ENCODE measurements around the gene MAGEH1. TPM values are rescaled to one million over a fixed set of nuclear protein-coding genes. Genes with fewer than 3 reads are reported as not detected.

MAGEH1 gene
- total RNA-seq (2022; extraction: Qiagen RNA extraction): 5.9 to 7.8 TPM (median 7.0 TPM) in 5 replicates

GRCh38 chrX:55451990-55452832 lies at the start of gene MAGEH1:
MAGEH1 (plus strand) TSS chrX:55452127; CDS start chrX:55452375, 248 bp downstream.

GRCh38 chrX:55489314-55490009 lies 37.5 kb downstream of the MAGEH1 start, which contains the start of gene USP51:
USP51 (minus strand) TSS chrX:55489848; CDS start chrX:55488939, 909 bp downstream.

Other genes starting within 250 kb of the MAGEH1 start
- gene PAGE5, start 231.8 kb upstream of the MAGEH1 start, total RNA-seq (2022; extraction: Qiagen RNA extraction): not detected in 5 replicates
- gene PAGE3, start 187.2 kb upstream of the MAGEH1 start, total RNA-seq (2022; extraction: Qiagen RNA extraction): not detected in 5 replicates
- gene USP51, start 37.7 kb downstream of the MAGEH1 start, total RNA-seq (2022; extraction: Qiagen RNA extraction): 0.41 to 0.60 TPM (median 0.43 TPM) in 5 replicates
- not detected in 5 replicates for gene FOXR2, start 171.3 kb downstream of the MAGEH1 start, total RNA-seq (2022; extraction: Qiagen RNA extraction)

Measured in A549 treated with Mapracorat at 1 μM for 4 hours (cell line).